Vagina (tissue), 2 donors: ENCODE measurements around the gene NCAM2. TPM values are rescaled to one million over a fixed set of nuclear protein-coding genes. Genes with fewer than 3 reads are reported as not detected.

Source experiments
- DNase-seq, 2 donors: peaks; one replicate each; pipeline ENCODE4 v3.0.0-alpha.2; 2017; ENCODE audit errors: extremely low spot score in 2 of 2
- H3K27ac ChIP-seq: fragments of 200-600 bp; sonication (generic); one replicate; pipeline ENCODE4 v1.5.1; 2019
- H3K27me3 ChIP-seq: fragments of 200-600 bp; sonication (generic); one replicate; pipeline ENCODE4 v1.5.1; 2019
- H3K36me3 ChIP-seq, 2 donors: fragments of 200-600 bp; sonication (generic); one replicate each; pipeline ENCODE4 v1.5.1; 2017 to 2019
- H3K4me1 ChIP-seq: fragments of 200-600 bp; sonication (generic); one replicate; pipeline ENCODE4 v1.5.1; 2019
- H3K4me3 ChIP-seq, 2 donors: fragments of 200-600 bp; sonication (generic); 1 replicate in 1 of 2; 2 replicates in 1 of 2; pipeline ENCODE4 v1.5.1; 2016 to 2019
- H3K9me3 ChIP-seq: fragments of 200-600 bp; sonication (generic); one replicate; pipeline ENCODE4 v1.5.1; 2019
- POLR2A ChIP-seq, 2 donors: fragments of 450-650 bp; IDR thresholded peaks; one replicate each; pipeline ENCODE4 v1.6.1; 2017; ENCODE audit warnings: antibody characterized with exemption in 2 of 2, mild to moderate bottlenecking in 2 of 2, moderate library complexity in 2 of 2
- POLR2AphosphoS5 ChIP-seq, 2 donors: sonication (generic); formaldehyde crosslinking; IDR thresholded peaks; one replicate each; pipeline ENCODE4 v1.9.0; 2017; ENCODE audit warnings: antibody characterized with exemption in 2 of 2, mild to moderate bottlenecking in 2 of 2, low read depth in 1 of 2; ENCODE audit not compliant: insufficient read depth in 1 of 2
- intact Hi-C: fragments of 100-400 bp; cut with DNase I; formaldehyde crosslinking; loops from one replicate; pipeline ENCODE4 v1.15.1; 2023
- total RNA-seq: library from RNA; depleted of rRNA; stranded (reverse); fragments of >200 nt; gene quantifications from one replicate; pipeline ENCODE4 v1.2.3, GENCODE V29; 2016
- TF ChIP-seq, protein P1 (sequence below), 3 experiments: fragments of 450-650 bp in 2 of 3; fragments of 200-600 bp in 1 of 3; sonication (generic) in 1 of 3; IDR thresholded peaks; one replicate each; pipeline ENCODE4 v1.5.1; 2017 to 2019; ENCODE audit warnings: antibody characterized with exemption in 3 of 3, mild to moderate bottlenecking in 2 of 3, moderate library complexity in 2 of 3

NCAM2 gene
- total RNA-seq, 1 donor from 2014 or later = 4.7 TPM

DNA sequence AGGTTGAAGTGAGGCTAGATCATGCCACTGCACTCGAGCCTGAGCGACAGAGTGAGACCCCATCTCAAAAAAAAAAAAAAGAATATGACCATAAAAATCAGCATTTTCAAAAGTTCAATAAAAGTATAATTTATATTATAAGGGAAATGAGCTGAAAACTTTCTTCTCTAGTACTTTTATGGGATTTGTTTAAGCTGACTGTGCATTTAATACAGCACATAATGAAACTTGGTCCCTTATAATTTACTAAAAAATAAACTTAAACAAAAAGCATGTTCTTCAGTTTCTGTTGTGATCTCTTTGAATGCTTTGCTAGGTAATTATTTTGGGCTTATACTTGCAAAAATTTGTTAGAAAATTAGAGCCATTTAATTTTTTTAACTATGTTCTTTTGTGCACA is 77.8 kb downstream of the NCAM2 start:
- Histone ChIP-seq H3K27ac (no peak overlapping the region), H3K36me3 (no peaks in the 10 kb centered on the region), H3K4me1 (no peaks in the 10 kb centered on the region), H3K9me3 (no peaks in the 10 kb centered on the region), H3K4me3 (no peak overlapping the region), H3K27me3 (no peaks in the 10 kb centered on the region)
- intact Hi-C loops = no loop called here
- no peak for DNase-seq
- TF ChIP-seq POLR2AphosphoS5 (IDR thresholded peaks at IDR 0.05; ENCODE audit: insufficient read depth in 1 of 2, low read depth in 1 of 2) = no peak
- TF ChIP-seq, protein P1, sequence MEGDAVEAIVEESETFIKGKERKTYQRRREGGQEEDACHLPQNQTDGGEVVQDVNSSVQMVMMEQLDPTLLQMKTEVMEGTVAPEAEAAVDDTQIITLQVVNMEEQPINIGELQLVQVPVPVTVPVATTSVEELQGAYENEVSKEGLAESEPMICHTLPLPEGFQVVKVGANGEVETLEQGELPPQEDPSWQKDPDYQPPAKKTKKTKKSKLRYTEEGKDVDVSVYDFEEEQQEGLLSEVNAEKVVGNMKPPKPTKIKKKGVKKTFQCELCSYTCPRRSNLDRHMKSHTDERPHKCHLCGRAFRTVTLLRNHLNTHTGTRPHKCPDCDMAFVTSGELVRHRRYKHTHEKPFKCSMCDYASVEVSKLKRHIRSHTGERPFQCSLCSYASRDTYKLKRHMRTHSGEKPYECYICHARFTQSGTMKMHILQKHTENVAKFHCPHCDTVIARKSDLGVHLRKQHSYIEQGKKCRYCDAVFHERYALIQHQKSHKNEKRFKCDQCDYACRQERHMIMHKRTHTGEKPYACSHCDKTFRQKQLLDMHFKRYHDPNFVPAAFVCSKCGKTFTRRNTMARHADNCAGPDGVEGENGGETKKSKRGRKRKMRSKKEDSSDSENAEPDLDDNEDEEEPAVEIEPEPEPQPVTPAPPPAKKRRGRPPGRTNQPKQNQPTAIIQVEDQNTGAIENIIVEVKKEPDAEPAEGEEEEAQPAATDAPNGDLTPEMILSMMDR (IDR thresholded peaks at IDR 0.05) = no peak
- TF ChIP-seq POLR2A (IDR thresholded peaks at IDR 0.05) = no peak

DNA sequence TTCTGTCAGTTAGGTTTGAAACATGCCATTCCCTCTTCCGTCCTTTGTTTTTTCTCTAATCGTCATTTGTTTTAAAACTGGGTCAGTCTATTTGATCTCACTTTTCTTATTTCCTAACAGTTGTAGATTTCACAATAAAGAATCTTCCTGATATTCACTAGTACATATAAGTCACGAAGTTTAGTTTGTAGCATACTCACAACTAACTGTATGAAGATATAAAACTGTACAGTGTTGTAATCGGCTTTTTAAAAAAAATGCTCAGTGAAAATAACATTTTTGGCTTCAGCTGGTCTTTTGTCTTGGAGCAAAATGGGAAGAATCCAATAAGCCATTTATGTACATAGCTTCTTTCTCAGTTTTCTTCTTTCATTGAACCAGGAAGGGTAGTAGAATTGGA is 78.3 kb downstream of the NCAM2 start:
- no peaks in the 10 kb centered on the region for H3K27me3 ChIP-seq

DNA sequence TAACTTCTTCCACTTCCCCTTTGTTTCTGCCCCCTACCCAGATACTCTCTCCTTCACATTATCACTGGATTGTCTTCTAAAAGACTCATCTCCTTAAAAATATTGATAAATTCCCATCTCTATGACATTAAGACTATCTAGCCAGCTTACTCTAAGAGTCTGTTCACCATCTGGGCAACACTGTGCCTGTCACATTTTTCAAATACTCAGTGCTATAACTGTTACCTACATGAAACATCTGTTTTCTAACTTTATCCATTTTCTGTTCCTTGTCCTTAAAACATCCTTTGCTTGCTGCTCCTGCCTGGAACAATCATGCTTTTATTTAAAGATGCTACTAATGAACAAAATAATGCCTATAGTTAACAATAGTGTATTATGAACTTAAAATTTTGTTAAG is 81.4 kb downstream of the NCAM2 start:
- H3K27ac ChIP-seq = no peak overlapping the region
- H3K4me3 ChIP-seq = no peak overlapping the region
- H3K4me1 ChIP-seq = no peaks in the 10 kb centered on the region
- H3K9me3 ChIP-seq = no peaks in the 10 kb centered on the region
- TF ChIP-seq POLR2A (IDR thresholded peaks at IDR 0.05) (no peak), POLR2AphosphoS5 (IDR thresholded peaks at IDR 0.05; ENCODE audit: insufficient read depth in 1 of 2, low read depth in 1 of 2) (no peak)
- TF ChIP-seq, protein P1 (IDR thresholded peaks at IDR 0.05) = no peak
- no peaks in the 10 kb centered on the region for H3K27me3 ChIP-seq
- DNase-seq = no peak
- H3K36me3 ChIP-seq = no peaks in the 10 kb centered on the region
- intact Hi-C loops = no loop called here

More for the DNA sequence above, 78.3 kb downstream of the NCAM2 start:
- Histone ChIP-seq H3K27ac (no peak overlapping the region), H3K4me3 (no peak overlapping the region), H3K4me1 (no peaks in the 10 kb centered on the region), H3K36me3 (no peaks in the 10 kb centered on the region), H3K9me3 (no peaks in the 10 kb centered on the region)
- DNase-seq = no peak
- no peak for TF ChIP-seq POLR2AphosphoS5 (IDR thresholded peaks at IDR 0.05; ENCODE audit: insufficient read depth in 1 of 2, low read depth in 1 of 2)
- no peak for TF ChIP-seq POLR2A (IDR thresholded peaks at IDR 0.05)
- TF ChIP-seq, protein P1 (IDR thresholded peaks at IDR 0.05) = no peak
- intact Hi-C loops = no loop called here

DNA sequence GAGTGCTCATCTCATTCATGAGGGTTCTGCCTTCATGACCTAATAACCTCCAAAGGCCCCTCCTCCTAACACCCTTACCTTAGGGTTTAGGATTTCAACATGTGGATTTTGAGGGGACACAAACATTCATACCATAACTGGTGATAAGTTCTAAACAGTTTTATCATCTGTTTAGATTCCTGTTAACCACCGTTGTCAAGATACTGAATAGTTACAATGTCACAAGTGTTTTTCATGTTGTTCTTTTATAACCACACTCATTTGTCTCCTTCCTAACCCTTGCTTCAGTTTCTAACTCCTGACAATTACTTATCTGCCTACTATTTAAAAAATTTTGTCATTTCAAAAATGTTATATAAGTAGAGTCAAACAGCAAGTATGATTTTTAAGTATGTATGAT is 86.0 kb downstream of the NCAM2 start:
- intact Hi-C loops = no loop called here
- H3K9me3 ChIP-seq = no peaks in the 10 kb centered on the region
- no peak overlapping the region for H3K27ac ChIP-seq
- no peaks in the 10 kb centered on the region for H3K27me3 ChIP-seq
- DNase-seq = no peak
- H3K36me3 ChIP-seq = no peaks in the 10 kb centered on the region
- H3K4me1 ChIP-seq = no peaks in the 10 kb centered on the region
- TF ChIP-seq, protein P1 (IDR thresholded peaks at IDR 0.05) = no peak
- TF ChIP-seq POLR2A (IDR thresholded peaks at IDR 0.05) (no peak), POLR2AphosphoS5 (IDR thresholded peaks at IDR 0.05; ENCODE audit: insufficient read depth in 1 of 2, low read depth in 1 of 2) (no peak)
- H3K4me3 ChIP-seq = no peak overlapping the region

DNA sequence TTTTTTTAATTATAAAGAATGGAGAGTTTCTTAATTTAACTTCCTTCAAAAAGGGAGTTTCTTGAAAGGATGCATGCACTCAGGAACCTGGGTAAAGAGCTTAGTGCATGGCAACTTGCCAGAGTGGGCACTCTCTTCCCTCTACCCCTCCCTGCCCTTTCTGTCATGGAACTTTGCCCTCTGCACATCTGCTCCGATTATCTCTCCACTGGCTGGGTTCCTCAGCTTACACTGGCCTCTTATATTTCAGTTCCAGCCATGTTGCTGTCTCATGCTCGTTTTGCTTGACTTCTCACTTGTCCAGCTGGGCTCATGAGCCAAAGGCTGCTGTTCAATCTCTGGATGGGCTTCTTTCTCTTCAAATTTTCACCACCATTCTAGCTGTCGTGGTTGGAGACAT is 87.0 kb downstream of the NCAM2 start:
- Histone ChIP-seq H3K4me1 (no peaks in the 10 kb centered on the region), H3K9me3 (no peaks in the 10 kb centered on the region), H3K36me3 (no peaks in the 10 kb centered on the region), H3K4me3 (no peak overlapping the region), H3K27me3 (no peaks in the 10 kb centered on the region), H3K27ac (no peak overlapping the region)
- no peak for DNase-seq
- intact Hi-C loops = no loop called here
- TF ChIP-seq, protein P1 (IDR thresholded peaks at IDR 0.05) = no peak
- no peak for TF ChIP-seq POLR2A (IDR thresholded peaks at IDR 0.05)
